ENCODE results near the gene CETP.

DNA sequence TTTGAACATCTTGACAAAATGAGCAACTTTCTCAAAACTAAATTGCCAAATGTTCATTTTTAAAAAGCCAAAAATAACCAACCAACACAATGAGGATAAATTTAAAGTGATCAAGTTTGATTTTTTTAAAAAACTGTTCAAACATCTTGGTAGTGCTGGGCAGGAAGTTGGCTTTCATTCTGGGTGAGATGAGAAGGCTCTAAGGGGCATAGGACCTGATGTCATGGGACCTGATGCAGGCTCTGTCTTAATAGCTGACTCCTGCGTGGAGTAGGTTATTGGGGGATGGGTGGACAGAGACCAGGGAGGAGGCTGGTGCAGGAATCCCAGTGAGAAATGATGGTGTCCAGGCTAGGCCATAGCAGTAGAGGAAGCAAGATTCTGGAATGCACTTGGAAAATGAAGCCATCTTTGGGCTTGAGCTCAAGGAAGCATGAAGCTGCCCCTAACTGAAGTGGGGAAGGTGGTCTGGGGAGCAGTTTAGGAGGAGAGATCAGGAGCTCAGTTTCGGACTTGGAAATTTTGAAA, 48.0 kb downstream of the CETP start:
- TF ChIP-seq, protein P1, sequence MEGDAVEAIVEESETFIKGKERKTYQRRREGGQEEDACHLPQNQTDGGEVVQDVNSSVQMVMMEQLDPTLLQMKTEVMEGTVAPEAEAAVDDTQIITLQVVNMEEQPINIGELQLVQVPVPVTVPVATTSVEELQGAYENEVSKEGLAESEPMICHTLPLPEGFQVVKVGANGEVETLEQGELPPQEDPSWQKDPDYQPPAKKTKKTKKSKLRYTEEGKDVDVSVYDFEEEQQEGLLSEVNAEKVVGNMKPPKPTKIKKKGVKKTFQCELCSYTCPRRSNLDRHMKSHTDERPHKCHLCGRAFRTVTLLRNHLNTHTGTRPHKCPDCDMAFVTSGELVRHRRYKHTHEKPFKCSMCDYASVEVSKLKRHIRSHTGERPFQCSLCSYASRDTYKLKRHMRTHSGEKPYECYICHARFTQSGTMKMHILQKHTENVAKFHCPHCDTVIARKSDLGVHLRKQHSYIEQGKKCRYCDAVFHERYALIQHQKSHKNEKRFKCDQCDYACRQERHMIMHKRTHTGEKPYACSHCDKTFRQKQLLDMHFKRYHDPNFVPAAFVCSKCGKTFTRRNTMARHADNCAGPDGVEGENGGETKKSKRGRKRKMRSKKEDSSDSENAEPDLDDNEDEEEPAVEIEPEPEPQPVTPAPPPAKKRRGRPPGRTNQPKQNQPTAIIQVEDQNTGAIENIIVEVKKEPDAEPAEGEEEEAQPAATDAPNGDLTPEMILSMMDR (conservative IDR thresholded peaks at IDR 0.05; ENCODE audit: low read depth, low read length) = no peak
- no peak for TF ChIP-seq EZH2 (IDR thresholded peaks at IDR 0.05; ENCODE audit: low read length, unreplicated experiment)

All from PC-3 (cell line).